Measurements from ENCODE around the gene S100A14.
"Not testable (repeated sequence)": the region's sequence is repeated elsewhere in the genome, so short reads cannot be mapped to it uniquely, and the experiment has no call there.

DNA sequence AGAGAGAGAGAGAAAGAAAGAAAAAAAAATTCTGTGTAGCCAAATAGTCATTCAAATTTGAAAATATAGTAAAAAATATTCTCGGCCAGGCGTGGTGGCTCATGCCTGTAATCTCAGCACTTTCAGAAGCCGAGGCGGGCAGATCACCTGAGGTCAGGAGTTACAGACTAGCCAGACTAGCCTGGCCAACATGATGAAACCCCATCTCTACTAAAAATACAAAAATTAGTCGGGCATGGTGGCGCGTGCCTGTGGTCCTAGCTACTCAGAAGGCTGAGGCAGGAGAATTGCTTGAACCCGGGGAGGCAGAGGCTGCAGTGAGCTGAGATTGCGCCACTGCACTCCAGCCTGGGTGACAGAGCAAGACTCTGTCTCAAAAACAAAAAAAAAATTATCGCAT lies 28.1 kb downstream of the S100A14 start:
- TF ChIP-seq, protein P1, sequence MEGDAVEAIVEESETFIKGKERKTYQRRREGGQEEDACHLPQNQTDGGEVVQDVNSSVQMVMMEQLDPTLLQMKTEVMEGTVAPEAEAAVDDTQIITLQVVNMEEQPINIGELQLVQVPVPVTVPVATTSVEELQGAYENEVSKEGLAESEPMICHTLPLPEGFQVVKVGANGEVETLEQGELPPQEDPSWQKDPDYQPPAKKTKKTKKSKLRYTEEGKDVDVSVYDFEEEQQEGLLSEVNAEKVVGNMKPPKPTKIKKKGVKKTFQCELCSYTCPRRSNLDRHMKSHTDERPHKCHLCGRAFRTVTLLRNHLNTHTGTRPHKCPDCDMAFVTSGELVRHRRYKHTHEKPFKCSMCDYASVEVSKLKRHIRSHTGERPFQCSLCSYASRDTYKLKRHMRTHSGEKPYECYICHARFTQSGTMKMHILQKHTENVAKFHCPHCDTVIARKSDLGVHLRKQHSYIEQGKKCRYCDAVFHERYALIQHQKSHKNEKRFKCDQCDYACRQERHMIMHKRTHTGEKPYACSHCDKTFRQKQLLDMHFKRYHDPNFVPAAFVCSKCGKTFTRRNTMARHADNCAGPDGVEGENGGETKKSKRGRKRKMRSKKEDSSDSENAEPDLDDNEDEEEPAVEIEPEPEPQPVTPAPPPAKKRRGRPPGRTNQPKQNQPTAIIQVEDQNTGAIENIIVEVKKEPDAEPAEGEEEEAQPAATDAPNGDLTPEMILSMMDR (conservative IDR thresholded peaks at IDR 0.05): not testable (repeated sequence)
- TF ChIP-seq ZFX (IDR thresholded peaks at IDR 0.05): not testable (repeated sequence)

Data from C4-2B (cell line).